ENCODE data around the gene TBC1D9B. TPM values are rescaled to one million over a fixed set of nuclear protein-coding genes. Genes with fewer than 3 reads are reported as not detected.
"Not testable (repeated sequence)": the region's sequence is repeated elsewhere in the genome, so short reads cannot be mapped to it uniquely, and the experiment has no call there.

Gene TBC1D9B
- total RNA-seq, 1 experiment from 2014 or later: 66.0 TPM

DNA sequence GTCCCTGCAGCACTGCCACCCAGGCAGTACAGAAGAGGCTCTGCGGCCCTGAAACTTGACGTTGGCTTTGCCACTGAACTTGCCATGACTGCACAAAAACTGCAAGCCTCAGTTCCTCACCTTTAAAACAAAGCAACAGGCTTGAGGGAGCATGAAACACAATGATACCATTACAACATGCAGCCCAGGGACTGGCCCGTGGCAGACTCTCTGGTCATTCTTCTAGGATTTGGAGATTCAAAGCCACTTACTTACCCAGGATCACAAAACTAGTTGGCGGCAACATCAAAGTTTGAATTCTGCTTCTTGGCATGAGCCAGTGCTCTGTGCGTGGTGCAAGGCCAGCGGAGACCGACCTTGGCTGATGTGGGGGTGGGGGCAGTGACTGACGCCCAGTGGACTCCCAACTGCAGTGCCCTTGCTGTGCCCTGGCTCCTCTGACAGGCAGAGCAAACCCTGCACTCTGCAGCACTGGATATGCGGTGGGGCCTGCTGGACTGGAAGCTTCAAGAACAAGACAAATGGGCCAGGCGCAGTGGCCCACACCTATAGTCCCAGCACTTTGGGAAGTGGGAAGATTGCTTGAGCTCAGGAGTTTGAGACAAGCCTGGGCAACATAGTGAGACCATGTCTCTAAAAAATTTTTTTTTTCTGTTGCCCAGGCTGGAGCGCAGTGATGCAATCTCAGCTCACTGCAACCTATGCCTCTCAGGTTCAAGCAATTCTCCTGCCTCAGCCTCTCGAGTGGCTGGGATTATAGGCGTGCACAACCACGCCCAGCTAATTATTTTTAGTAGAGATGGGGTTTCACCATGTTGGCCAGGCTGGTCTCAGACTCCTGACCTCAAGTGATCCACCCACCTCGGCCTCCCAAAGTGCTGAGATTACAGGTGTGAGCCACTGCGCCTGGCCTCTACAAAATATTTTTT, 68.1 kb downstream of the TBC1D9B start:
- DNase-seq: no peak
- Histone ChIP-seq H3K4me3 (ENCODE audit: low read length) (no peak overlapping the region), H3K9me2 (replicated peaks; ENCODE audit: insufficient read depth, low read length) (no peaks in the 10 kb centered on the region), H3K27me3 (ENCODE audit: low read length) (no peaks in the 10 kb centered on the region), H3K4me2 (ENCODE audit: low read depth, low read length, poor library complexity, severe bottlenecking) (no peak overlapping the region), H4K20me1 (ENCODE audit: insufficient read depth, low read depth, low read length) (no peaks in the 10 kb centered on the region), H3K9me3 (ENCODE audit: low read length) (no peaks in the 10 kb centered on the region), H3K9ac (ENCODE audit: low read length) (no peak overlapping the region), H3K4me1 (ENCODE audit: low read length) (no peaks in the 10 kb centered on the region), H3K27ac (ENCODE audit: low read length) (no peak overlapping the region), H3K36me3 (ENCODE audit: insufficient read depth, low read length) (peaks cover 11% of the 10 kb centered on the region; the same call in 1 of the 2 replicates), H2AFZ (ENCODE audit: low read length) (no peak overlapping the region), H3K79me2 (ENCODE audit: low read length) (no peaks in the 10 kb centered on the region)

DNA sequence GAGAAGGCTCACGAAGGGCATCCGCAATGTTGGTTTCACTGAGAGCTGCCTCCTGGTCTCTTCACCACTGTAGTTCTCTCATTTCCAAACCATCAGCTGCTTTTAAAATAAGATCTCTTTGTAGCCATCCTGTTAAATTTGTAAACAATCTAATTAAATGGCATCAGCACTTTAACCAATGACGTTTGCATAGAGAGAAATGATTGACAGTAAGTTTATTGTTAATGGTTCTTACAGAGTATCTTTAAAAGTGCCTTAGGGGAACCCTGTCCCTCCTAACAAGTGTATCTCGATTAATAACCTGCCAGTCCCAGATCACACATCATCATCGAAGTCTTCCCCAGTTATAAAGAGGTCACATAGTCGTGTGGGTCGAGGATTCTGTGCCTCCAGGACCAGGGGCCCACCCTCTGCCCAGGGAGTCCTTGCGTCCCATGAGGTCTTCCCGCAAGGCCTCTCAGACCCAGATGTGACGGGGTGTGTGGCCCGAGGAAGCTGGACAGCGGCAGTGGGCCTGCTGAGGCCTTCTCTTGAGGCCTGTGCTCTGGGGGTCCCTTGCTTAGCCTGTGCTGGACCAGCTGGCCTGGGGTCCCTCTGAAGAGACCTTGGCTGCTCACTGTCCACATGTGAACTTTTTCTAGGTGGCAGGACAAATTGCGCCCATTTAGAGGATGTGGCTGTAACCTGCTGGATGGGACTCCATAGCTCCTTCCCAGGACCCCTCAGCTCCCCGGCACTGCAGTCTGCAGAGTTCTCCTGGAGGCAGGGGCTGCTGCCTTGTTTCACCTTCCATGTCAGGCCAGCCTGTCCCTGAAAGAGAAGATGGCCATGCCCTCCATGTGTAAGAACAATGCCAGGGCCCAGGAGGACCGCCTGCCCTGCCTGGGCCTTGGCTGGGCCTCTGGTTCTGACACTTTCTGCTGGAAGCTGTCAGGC, 70.4 kb downstream of the TBC1D9B start:
- Histone ChIP-seq H3K9ac (ENCODE audit: low read length) (no peak overlapping the region), H4K20me1 (ENCODE audit: insufficient read depth, low read depth, low read length) (no peaks in the 10 kb centered on the region), H3K9me3 (ENCODE audit: low read length) (no peaks in the 10 kb centered on the region), H2AFZ (ENCODE audit: low read length) (no peak overlapping the region), H3K4me1 (ENCODE audit: low read length) (no peaks in the 10 kb centered on the region), H3K27ac (ENCODE audit: low read length) (no peak overlapping the region), H3K36me3 (ENCODE audit: insufficient read depth, low read length) (peaks cover 18% of the 10 kb centered on the region; the same call in 1 of the 2 replicates), H3K9me2 (replicated peaks; ENCODE audit: insufficient read depth, low read length) (no peaks in the 10 kb centered on the region), H3K27me3 (ENCODE audit: low read length) (no peaks in the 10 kb centered on the region), H3K79me2 (ENCODE audit: low read length) (no peaks in the 10 kb centered on the region), H3K4me3 (ENCODE audit: low read length) (no peak overlapping the region), H3K4me2 (ENCODE audit: low read depth, low read length, poor library complexity, severe bottlenecking) (no peak overlapping the region)
- DNase-seq: no peak

DNA sequence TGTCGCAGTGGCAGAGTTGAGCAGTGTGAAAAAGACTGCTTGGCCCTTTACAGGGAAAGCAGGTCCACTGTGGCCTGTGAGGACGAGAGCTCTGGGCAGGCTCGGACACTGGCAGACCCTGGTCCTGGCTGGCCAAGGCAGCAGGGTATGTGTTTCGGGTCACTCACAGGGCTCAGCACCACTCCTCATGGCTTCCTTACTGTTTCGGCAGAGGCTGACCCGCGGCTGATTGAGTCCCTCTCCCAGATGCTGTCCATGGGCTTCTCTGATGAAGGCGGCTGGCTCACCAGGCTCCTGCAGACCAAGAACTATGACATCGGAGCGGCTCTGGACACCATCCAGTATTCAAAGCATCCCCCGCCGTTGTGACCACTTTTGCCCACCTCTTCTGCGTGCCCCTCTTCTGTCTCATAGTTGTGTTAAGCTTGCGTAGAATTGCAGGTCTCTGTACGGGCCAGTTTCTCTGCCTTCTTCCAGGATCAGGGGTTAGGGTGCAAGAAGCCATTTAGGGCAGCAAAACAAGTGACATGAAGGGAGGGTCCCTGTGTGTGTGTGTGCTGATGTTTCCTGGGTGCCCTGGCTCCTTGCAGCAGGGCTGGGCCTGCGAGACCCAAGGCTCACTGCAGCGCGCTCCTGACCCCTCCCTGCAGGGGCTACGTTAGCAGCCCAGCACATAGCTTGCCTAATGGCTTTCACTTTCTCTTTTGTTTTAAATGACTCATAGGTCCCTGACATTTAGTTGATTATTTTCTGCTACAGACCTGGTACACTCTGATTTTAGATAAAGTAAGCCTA, 71.3 kb downstream of the TBC1D9B start:
- no peak overlapping the region for H3K9ac ChIP-seq (ENCODE audit: low read length)
- H2AFZ ChIP-seq (ENCODE audit: low read length): no peak overlapping the region
- H3K4me1 ChIP-seq (ENCODE audit: low read length): no peaks in the 10 kb centered on the region
- H4K20me1 ChIP-seq (ENCODE audit: insufficient read depth, low read depth, low read length): no peaks in the 10 kb centered on the region
- H3K36me3 ChIP-seq (ENCODE audit: insufficient read depth, low read length): peaks cover 18% of the 10 kb centered on the region; the same call in 1 of the 2 replicates
- no peak for DNase-seq
- H3K79me2 ChIP-seq (ENCODE audit: low read length): no peaks in the 10 kb centered on the region
- H3K4me3 ChIP-seq (ENCODE audit: low read length): no peak overlapping the region
- H3K9me3 ChIP-seq (ENCODE audit: low read length): no peaks in the 10 kb centered on the region
- no peaks in the 10 kb centered on the region for H3K27me3 ChIP-seq (ENCODE audit: low read length)
- H3K27ac ChIP-seq (ENCODE audit: low read length): no peak overlapping the region
- no peak overlapping the region for H3K4me2 ChIP-seq (ENCODE audit: low read depth, low read length, poor library complexity, severe bottlenecking)
- no peaks in the 10 kb centered on the region for H3K9me2 ChIP-seq (replicated peaks; ENCODE audit: insufficient read depth, low read length)

DNA sequence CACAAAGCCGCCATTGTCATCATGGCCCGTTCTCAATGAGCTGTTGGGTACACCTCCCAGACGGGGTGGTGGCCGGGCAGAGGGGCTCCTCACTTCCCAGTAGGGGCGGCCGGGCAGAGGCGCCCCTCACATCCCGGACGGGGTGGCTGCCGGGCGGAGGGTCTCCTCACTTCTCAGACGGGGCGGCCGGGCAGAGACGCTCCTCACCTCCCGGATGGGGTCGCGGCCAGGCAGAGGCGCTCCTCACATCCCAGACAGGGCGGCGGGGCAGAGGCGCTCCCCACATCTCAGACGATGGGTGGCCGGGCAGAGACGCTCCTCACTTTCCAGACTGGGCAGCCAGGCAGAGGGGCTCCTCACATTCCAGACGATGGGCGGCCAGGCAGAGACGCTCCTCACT, 72.8 kb downstream of the TBC1D9B start:
- H3K27me3 ChIP-seq (ENCODE audit: low read length); H3K9ac ChIP-seq (ENCODE audit: low read length); DNase-seq; H3K4me1 ChIP-seq (ENCODE audit: low read length); H3K9me3 ChIP-seq (ENCODE audit: low read length); H3K4me2 ChIP-seq (ENCODE audit: low read depth, low read length, poor library complexity, severe bottlenecking); H2AFZ ChIP-seq (ENCODE audit: low read length); H3K27ac ChIP-seq (ENCODE audit: low read length); H3K4me3 ChIP-seq (ENCODE audit: low read length); H4K20me1 ChIP-seq (ENCODE audit: insufficient read depth, low read depth, low read length); H3K79me2 ChIP-seq (ENCODE audit: low read length); H3K9me2 ChIP-seq (replicated peaks; ENCODE audit: insufficient read depth, low read length): not testable (repeated sequence)
- H3K36me3 ChIP-seq (ENCODE audit: insufficient read depth, low read length): peaks cover 18% of the 10 kb centered on the region; the same call in 1 of the 2 replicates

DNA sequence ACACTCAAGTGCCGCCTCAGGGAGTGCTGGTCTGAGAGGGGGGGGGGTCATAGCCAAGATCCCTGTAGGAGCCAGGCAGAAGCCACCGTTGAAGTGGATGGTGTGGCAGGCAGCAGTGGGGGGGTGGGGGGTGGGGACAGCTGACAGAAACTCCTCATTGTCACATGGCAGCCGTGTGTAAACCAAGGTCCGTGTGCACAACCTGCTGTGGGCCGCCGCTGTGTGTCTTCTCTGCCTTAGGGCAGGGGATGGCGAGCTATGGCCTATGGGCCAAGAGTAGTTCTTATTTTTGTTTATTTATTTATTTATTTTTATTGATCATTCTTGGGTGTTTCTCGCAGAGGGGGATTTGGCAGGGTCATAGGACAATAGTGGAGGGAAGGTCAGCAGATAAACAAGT, 73.6 kb downstream of the TBC1D9B start:
- H3K4me2 ChIP-seq (ENCODE audit: low read depth, low read length, poor library complexity, severe bottlenecking): no peak overlapping the region
- peaks cover 24% of the 10 kb centered on the region; the same call in 1 of the 2 replicates for H3K36me3 ChIP-seq (ENCODE audit: insufficient read depth, low read length)

DNA sequence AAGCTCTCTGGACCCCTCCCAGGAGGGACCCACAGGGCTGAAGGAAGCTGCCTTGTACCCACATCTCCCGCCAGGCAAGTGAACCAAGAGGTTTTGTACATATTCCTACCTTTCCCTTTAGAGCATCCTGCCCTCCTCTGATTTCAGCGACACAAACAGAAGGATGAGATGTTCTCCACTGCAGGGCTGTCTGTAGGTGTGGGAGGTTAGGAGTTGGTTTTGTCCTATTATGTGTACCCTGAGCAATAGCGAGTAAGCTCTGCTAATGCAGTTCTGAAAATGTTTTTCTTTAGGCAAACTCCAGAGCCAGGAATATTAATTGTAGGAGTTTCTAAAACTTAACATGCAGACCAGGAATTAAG, 74.0 kb downstream of the TBC1D9B start:
- no peak for DNase-seq
- H3K27ac ChIP-seq (ENCODE audit: low read length): no peak overlapping the region
- no peaks in the 10 kb centered on the region for H3K4me1 ChIP-seq (ENCODE audit: low read length)
- H3K4me2 ChIP-seq (ENCODE audit: low read depth, low read length, poor library complexity, severe bottlenecking): no peak overlapping the region
- no peak overlapping the region for H2AFZ ChIP-seq (ENCODE audit: low read length)
- H4K20me1 ChIP-seq (ENCODE audit: insufficient read depth, low read depth, low read length): no peaks in the 10 kb centered on the region
- peaks cover 24% of the 10 kb centered on the region; the same call in 1 of the 2 replicates for H3K36me3 ChIP-seq (ENCODE audit: insufficient read depth, low read length)
- H3K4me3 ChIP-seq (ENCODE audit: low read length): no peak overlapping the region
- H3K9me2 ChIP-seq (replicated peaks; ENCODE audit: insufficient read depth, low read length): no peaks in the 10 kb centered on the region
- no peak overlapping the region for H3K9ac ChIP-seq (ENCODE audit: low read length)
- H3K9me3 ChIP-seq (ENCODE audit: low read length): no peaks in the 10 kb centered on the region
- H3K27me3 ChIP-seq (ENCODE audit: low read length): no peaks in the 10 kb centered on the region
- no peaks in the 10 kb centered on the region for H3K79me2 ChIP-seq (ENCODE audit: low read length)

More for the DNA sequence above, 73.6 kb downstream of the TBC1D9B start:
- no peak overlapping the region for H3K27ac ChIP-seq (ENCODE audit: low read length)
- DNase-seq: no peak
- H2AFZ ChIP-seq (ENCODE audit: low read length): no peak overlapping the region
- H3K9me3 ChIP-seq (ENCODE audit: low read length): no peaks in the 10 kb centered on the region
- no peak overlapping the region for H3K9ac ChIP-seq (ENCODE audit: low read length)
- H3K79me2 ChIP-seq (ENCODE audit: low read length): no peaks in the 10 kb centered on the region
- H3K9me2 ChIP-seq (replicated peaks; ENCODE audit: insufficient read depth, low read length): no peaks in the 10 kb centered on the region
- H4K20me1 ChIP-seq (ENCODE audit: insufficient read depth, low read depth, low read length): no peaks in the 10 kb centered on the region
- no peaks in the 10 kb centered on the region for H3K4me1 ChIP-seq (ENCODE audit: low read length)
- H3K4me3 ChIP-seq (ENCODE audit: low read length): no peak overlapping the region
- H3K27me3 ChIP-seq (ENCODE audit: low read length): no peaks in the 10 kb centered on the region

DNA sequence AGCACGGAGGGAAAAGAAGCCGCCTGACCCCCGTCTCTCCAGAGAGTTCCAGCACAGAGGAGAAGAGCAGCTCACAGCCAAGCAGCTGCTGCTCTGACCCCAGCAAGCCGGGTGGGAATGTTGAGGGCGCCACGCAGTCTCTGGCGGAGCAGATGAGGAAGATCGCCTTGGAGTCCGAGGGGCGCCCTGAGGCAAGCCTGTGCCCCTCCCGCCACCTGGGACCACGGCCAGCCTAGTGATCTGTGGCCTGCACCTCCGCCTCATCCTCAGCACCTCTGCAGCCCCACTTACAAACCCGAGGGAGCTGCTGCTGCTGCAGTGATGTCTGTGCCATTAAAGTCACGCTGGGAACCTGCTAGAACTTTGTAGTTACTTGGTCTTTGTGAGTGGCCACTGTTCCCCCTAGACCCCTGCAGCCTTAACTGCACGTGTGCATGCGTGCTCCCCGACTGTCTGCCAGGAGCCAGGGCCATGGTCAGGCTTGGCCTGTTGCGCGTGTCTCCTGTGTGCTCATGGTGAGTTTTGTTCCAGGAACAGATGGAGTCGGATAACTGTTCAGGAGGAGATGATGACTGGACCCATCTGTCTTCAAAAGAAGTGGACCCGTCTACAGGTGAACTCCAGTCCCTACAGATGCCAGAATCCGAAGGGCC, 74.5 kb downstream of the TBC1D9B start:
- no peak overlapping the region for H3K27ac ChIP-seq (ENCODE audit: low read length)
- H3K4me1 ChIP-seq (ENCODE audit: low read length): no peaks in the 10 kb centered on the region
- peaks cover 24% of the 10 kb centered on the region; the same call in 1 of the 2 replicates for H3K36me3 ChIP-seq (ENCODE audit: insufficient read depth, low read length)
- no peaks in the 10 kb centered on the region for H3K9me3 ChIP-seq (ENCODE audit: low read length)
- no peak overlapping the region for H3K9ac ChIP-seq (ENCODE audit: low read length)
- DNase-seq: no peak
- H4K20me1 ChIP-seq (ENCODE audit: insufficient read depth, low read depth, low read length): no peaks in the 10 kb centered on the region
- H3K9me2 ChIP-seq (replicated peaks; ENCODE audit: insufficient read depth, low read length): no peaks in the 10 kb centered on the region
- no peaks in the 10 kb centered on the region for H3K79me2 ChIP-seq (ENCODE audit: low read length)
- H3K27me3 ChIP-seq (ENCODE audit: low read length): no peaks in the 10 kb centered on the region
- no peak overlapping the region for H3K4me3 ChIP-seq (ENCODE audit: low read length)
- no peak overlapping the region for H3K4me2 ChIP-seq (ENCODE audit: low read depth, low read length, poor library complexity, severe bottlenecking)
- no peak overlapping the region for H2AFZ ChIP-seq (ENCODE audit: low read length)

All from Karpas-422 (cell line).